GM12874 (cell line): Measurements from ENCODE around the gene PPARA.

Experiments used
- TF ChIP-seq, protein P1 (sequence below): IDR thresholded peaks from 2 replicates; pipeline ENCODE4 v1.5.1; 2011; ENCODE audit warnings: low read depth, mild to moderate bottlenecking, control low read depth, low read length, moderate library complexity; ENCODE audit not compliant: insufficient read depth

The PPARA gene

DNA sequence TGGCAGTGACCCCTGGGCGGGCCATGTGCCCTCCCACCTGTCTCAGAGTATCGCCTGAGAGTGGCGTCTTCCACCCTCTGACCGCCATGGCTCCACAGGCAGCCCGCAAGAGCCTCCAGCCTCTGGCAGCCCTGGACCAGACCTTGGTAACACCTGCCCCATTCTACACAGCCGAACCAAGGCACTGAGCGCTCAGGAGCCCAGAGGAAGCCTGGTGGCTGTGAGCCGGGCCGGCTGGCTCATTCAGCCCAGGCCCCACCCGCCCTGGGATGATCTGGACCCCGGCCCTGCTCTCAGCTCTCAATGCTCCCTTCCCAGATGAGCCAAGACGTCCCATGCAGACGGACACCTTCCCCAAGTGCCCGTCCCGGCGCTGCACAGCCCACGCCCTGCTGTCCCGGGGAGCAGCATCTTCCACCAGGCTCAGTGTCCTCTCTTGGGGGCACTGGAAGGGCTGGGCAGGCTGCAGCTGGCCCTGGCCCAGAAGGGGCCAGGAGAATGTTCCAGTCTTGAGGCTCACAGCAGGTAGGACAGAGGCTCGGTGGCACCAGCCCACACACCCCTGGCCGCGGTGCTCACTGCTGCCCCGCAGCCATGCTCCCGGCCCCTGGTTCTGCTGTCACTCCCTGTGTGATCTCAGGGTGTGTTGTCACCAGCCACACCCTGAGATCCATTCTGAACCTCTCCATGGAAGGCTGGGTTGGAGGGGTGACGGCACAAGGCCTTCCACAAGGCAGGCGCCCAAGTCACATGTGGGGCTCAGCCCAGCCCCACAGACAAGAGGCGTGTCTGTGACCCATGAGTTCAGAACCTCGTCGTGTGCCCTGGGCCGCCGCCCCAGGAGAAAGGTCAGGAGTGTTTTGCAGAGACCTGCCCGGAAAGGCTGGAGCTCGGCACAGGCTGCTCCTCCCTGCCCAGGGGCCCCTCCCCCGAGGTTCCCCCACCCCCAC lies 24.2 kb upstream of the PPARA start:
- TF ChIP-seq, protein P1, sequence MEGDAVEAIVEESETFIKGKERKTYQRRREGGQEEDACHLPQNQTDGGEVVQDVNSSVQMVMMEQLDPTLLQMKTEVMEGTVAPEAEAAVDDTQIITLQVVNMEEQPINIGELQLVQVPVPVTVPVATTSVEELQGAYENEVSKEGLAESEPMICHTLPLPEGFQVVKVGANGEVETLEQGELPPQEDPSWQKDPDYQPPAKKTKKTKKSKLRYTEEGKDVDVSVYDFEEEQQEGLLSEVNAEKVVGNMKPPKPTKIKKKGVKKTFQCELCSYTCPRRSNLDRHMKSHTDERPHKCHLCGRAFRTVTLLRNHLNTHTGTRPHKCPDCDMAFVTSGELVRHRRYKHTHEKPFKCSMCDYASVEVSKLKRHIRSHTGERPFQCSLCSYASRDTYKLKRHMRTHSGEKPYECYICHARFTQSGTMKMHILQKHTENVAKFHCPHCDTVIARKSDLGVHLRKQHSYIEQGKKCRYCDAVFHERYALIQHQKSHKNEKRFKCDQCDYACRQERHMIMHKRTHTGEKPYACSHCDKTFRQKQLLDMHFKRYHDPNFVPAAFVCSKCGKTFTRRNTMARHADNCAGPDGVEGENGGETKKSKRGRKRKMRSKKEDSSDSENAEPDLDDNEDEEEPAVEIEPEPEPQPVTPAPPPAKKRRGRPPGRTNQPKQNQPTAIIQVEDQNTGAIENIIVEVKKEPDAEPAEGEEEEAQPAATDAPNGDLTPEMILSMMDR: no peak

DNA sequence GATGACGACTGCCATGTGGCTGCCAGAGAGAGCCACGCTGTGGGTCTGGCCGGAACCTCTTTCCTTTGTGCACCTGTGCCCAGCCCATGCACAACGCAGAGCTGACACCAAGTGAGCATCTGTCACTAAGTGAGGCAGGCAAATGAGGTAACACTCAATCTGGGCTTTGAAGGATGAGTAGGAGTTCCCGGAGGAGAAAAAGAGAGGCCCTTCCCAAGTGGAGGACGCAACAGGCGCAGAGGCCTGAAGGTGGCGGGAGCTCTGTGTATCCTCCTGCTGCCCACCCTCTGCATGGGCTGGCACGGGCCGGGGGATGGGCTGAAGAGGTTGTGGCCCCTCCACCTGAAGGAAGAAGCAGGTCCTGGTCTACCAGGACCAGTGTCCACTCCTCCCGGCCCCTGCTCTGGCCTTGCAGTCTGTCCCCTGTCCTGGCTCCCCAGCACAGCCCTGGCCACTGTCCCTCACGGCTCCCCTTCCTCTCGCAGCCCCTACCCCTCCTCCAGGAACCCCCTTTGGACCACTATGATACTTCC lies 23.4 kb upstream of the PPARA start:
- TF ChIP-seq, protein P1: no peak

DNA sequence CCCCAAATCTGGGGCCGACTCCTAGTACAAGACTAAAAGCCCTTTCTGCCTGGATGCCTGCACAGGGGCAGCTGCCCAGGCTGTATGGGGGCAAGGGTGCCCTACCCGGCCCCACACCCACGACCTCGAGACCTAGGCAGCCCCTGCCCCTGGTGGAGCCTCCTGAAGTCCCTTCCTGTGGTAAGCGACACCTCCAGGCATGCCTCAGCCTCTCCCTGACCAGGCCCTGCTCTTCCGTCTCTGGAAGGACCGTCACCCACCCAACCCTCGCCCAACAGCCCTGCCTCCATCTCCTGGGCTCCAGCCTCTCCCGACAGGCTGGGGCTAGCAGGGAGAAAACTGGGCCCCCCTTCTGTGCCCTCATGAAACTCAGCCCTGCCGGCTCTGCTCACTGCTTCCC lies 22.8 kb upstream of the PPARA start:
- TF ChIP-seq, protein P1: no peak

DNA sequence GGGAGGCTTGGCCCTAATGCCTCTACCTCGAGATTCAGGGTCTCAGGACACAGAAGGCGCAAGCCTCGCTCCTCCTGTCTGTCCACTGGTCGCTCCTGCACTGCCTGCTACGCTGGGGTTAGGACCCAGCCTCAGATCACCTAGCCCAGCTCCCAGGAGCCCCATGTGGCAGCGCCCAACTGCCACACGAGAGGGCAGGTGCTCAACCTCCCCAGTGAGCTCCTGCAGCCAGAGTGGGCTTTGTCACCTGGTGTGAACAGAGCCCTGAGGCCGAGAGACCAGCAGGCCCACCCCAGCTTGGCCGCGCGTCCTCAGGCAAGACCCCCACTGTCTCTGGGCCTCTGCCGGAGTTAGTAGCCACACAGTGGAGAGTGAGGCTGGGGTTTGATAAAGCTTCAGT lies 21.7 kb upstream of the PPARA start:
- TF ChIP-seq, protein P1: no peak

DNA sequence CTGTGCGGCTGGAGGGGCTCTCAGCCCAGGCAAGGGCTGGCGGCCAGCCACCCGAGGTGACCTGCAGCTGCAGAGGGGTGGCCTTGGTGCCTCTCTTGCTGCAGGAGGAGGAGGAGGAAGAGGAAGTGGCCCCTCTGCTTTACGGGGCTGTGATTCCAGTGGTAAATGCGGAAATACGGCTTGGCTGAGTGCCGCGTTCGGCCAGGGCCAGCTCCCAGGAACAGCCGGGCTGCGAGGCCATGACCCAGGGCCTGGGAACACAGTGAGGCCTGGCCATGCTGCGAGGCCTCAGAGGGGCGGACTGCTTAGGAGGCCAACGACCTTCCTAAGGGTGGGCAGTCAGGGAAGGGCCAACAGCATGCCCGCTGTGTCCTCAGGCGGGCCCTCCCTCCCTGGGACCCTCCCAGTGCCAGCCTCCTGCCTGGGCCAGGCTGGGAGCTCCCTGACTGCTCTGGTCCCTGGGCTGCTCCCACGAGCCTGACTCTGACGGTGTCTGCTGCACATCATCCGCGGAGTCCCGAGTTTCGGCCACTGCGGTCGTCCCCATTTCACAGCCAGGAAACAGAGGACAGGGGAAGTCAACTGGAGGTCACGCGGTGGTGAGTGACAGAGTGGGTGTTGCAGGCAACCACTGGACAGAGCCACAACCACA lies 20.8 kb upstream of the PPARA start:
- TF ChIP-seq, protein P1: no peak

DNA sequence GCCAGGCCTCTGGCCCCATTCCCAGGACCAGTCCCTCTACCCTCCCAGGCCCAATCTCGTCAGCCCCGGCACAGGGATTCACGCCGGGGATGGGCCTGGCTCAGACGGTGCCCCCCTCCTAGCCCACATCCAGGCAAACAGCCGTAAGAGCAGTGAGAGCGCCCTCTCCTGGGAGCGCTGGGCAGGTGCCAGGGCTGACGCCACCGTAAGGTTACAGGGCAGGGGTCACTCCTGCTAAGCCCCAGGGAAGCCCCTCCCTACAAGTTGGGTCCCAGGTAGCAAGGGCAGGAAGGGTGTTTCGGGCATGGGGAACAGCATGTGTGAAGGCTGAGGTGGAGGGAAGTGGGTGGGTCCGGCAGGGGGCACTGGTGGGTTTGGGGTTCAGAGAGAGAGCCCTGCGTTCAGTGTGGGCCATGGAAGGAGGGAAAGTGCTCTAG lies 19.2 kb upstream of the PPARA start:
- TF ChIP-seq, protein P1: peak; percentile 43
